DOHH2 (cell line): ENCODE results near the gene PTPRT.

Source experiments
- H3F3A ChIP-seq: fragments of 200-600 bp; sonication (generic), shearing (Covaris generic); 2 replicates; pipeline ENCODE4 v1.6.0; 2016; ENCODE audit warnings: antibody characterized with exemption, mild to moderate bottlenecking; ENCODE audit not compliant: control insufficient read depth, insufficient read depth
- H3K27ac ChIP-seq: fragments of 200-600 bp; sonication (generic); 2 replicates; pipeline ENCODE4 v1.5.1; 2014; ENCODE audit warnings: low read depth, mild to moderate bottlenecking, low read length, moderate library complexity
- H3K27me3 ChIP-seq: fragments of 200-600 bp; sonication (generic); 2 replicates; pipeline ENCODE4 v1.6.1; 2014; ENCODE audit warnings: mild to moderate bottlenecking, low read length, mixed read lengths; ENCODE audit not compliant: control insufficient read depth
- H3K36me3 ChIP-seq: fragments of 200-600 bp; sonication (generic); 2 replicates; pipeline ENCODE4 v1.6.1; 2014; ENCODE audit warnings: mild to moderate bottlenecking, low read length, moderate library complexity, mixed read lengths; ENCODE audit not compliant: control insufficient read depth
- H3K4me1 ChIP-seq: fragments of 200-600 bp; sonication (generic); 2 replicates; pipeline ENCODE4 v1.6.1; 2014; ENCODE audit warnings: mild to moderate bottlenecking, low read length, mixed read lengths; ENCODE audit not compliant: control insufficient read depth
- H3K4me2 ChIP-seq: fragments of 200-600 bp; sonication (generic); 2 replicates; pipeline ENCODE4 v1.6.0; 2014; ENCODE audit warnings: mild to moderate bottlenecking, low read length, moderate library complexity
- H3K4me3 ChIP-seq: fragments of 200-600 bp; sonication (generic); 2 replicates; pipeline ENCODE4 v1.5.1; 2014; ENCODE audit warnings: mild to moderate bottlenecking, low read length, mixed read lengths
- H3K79me2 ChIP-seq: fragments of 200-600 bp; sonication (generic); 2 replicates; pipeline ENCODE4 v1.6.1; 2014; ENCODE audit warnings: mild to moderate bottlenecking, low read length, mixed read lengths; ENCODE audit not compliant: control insufficient read depth
- H3K9me2 ChIP-seq: fragments of 200-600 bp; sonication (generic); replicated peaks from 2 replicates; pipeline ENCODE4 v1.6.1; 2014; ENCODE audit warnings: mild to moderate bottlenecking, low read length, mixed read lengths; ENCODE audit not compliant: control insufficient read depth
- H3K9me3 ChIP-seq: fragments of 200-600 bp; sonication (generic); 2 replicates; pipeline ENCODE4 v1.6.1; 2014; ENCODE audit warnings: antibody characterized with exemption, low read length, mixed read lengths; ENCODE audit not compliant: control insufficient read depth, insufficient read depth
- H4K20me1 ChIP-seq: fragments of 200-600 bp; sonication (generic); 2 replicates; pipeline ENCODE4 v1.6.0; 2014; ENCODE audit warnings: low read depth, mild to moderate bottlenecking, antibody characterized with exemption, low read length, moderate library complexity; ENCODE audit not compliant: control insufficient read depth, insufficient read depth
- EZH2phosphoT487 ChIP-seq: fragments of 200-600 bp; sonication (generic); IDR thresholded peaks from 2 replicates; pipeline ENCODE4 v1.6.1; 2017; ENCODE audit warnings: borderline replicate concordance, mild to moderate bottlenecking, antibody characterized with exemption, low read length, moderate library complexity, mixed read lengths
- TF ChIP-seq, protein P1 (sequence below): fragments of 200-600 bp; sonication (generic); IDR thresholded peaks from one replicate; pipeline ENCODE4 v1.5.1; 2014; ENCODE audit warnings: antibody characterized with exemption, mild to moderate bottlenecking, low read depth, low read length; ENCODE audit not compliant: poor library complexity, severe bottlenecking

The PTPRT gene

DNA sequence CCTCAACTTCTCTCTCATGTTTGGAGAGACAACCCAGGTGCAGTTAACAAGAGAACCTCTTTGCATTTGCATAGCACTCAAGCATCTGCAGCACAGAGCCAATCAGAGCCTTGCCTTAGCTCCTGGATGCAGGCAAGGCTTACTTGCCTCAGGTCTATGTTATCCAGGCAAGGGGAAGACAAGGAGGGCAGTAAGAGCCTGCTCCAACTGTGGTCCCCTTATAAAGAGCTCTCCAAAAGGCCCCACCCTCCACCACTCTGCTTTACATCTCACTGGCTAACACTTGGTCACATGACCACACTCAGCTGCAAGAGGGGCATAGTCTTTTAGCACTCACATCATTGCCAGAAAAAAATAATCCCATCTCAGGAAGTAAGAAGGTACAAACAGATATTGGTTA, 540.0 kb downstream of the PTPRT start:
- no peak overlapping the region for H3K27ac ChIP-seq
- no peaks in the 10 kb centered on the region for H3K27me3 ChIP-seq
- H3K4me1 ChIP-seq, result no peaks in the 10 kb centered on the region
- no peaks in the 10 kb centered on the region for H3F3A ChIP-seq
- H3K4me3 ChIP-seq, result no peak overlapping the region
- H3K79me2 ChIP-seq, result no peaks in the 10 kb centered on the region
- H3K36me3 ChIP-seq, result no peaks in the 10 kb centered on the region
- TF ChIP-seq, protein P1, sequence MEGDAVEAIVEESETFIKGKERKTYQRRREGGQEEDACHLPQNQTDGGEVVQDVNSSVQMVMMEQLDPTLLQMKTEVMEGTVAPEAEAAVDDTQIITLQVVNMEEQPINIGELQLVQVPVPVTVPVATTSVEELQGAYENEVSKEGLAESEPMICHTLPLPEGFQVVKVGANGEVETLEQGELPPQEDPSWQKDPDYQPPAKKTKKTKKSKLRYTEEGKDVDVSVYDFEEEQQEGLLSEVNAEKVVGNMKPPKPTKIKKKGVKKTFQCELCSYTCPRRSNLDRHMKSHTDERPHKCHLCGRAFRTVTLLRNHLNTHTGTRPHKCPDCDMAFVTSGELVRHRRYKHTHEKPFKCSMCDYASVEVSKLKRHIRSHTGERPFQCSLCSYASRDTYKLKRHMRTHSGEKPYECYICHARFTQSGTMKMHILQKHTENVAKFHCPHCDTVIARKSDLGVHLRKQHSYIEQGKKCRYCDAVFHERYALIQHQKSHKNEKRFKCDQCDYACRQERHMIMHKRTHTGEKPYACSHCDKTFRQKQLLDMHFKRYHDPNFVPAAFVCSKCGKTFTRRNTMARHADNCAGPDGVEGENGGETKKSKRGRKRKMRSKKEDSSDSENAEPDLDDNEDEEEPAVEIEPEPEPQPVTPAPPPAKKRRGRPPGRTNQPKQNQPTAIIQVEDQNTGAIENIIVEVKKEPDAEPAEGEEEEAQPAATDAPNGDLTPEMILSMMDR, result no peak
- no peak for TF ChIP-seq EZH2phosphoT487
- H4K20me1 ChIP-seq, result no peaks in the 10 kb centered on the region
- H3K9me2 ChIP-seq, result no peaks in the 10 kb centered on the region
- no peak overlapping the region for H3K4me2 ChIP-seq
- H3K9me3 ChIP-seq, result no peaks in the 10 kb centered on the region

DNA sequence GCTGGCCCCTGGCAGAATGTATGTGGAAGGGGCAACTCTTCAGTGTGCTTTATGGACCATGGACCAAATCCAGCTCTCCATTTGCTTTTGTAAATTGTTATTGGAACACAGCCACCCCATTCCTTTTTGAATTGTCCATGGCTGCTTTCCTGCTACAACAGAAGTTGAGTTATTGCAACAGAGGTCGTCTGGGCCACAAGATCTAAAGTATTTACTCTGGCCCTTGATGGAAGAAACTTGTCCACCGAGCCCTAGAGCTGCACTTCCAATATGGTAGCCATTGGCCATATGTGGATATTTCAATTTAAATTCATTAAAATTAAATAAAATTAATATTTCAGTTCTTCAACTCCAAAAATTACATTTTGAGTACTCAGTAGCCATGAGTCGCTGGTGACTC, 543.5 kb downstream of the PTPRT start:
- Histone ChIP-seq H3K36me3 (no peaks in the 10 kb centered on the region), H3K9me2 (no peaks in the 10 kb centered on the region), H3K4me3 (no peak overlapping the region), H3K9me3 (peaks cover 5% of the 10 kb centered on the region; the same call in 1 of the 2 replicates), H3K4me2 (no peak overlapping the region), H4K20me1 (no peaks in the 10 kb centered on the region), H3K27me3 (no peaks in the 10 kb centered on the region), H3K27ac (no peak overlapping the region), H3K4me1 (no peaks in the 10 kb centered on the region), H3F3A (no peaks in the 10 kb centered on the region), H3K79me2 (no peaks in the 10 kb centered on the region)
- no peak for TF ChIP-seq EZH2phosphoT487
- TF ChIP-seq, protein P1, result no peak

DNA sequence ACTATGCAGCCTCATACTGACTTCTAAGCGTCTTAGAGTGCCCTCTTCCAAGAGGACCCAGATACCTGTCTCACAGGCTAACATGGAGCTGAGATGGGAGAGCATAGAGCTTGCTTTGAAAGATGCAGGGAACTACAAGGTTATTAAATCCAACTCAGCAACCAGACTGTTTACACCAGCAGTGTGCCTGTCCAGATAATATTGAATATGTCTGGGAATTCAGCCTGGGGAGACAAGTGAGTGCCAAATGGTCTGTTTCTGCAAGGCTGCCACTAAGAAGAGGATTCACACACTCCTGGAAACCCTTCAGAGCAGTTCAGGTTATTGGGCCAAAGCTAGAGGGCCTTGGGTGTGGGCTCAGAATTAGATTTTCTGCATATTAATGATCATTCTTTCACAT, 547.8 kb downstream of the PTPRT start:
- Histone ChIP-seq H3K4me2 (no peak overlapping the region), H3K4me1 (no peaks in the 10 kb centered on the region), H3K4me3 (no peak overlapping the region), H3K9me2 (no peaks in the 10 kb centered on the region), H4K20me1 (no peaks in the 10 kb centered on the region), H3K79me2 (no peaks in the 10 kb centered on the region), H3K27me3 (no peaks in the 10 kb centered on the region), H3K27ac (no peak overlapping the region), H3K36me3 (no peaks in the 10 kb centered on the region), H3F3A (no peaks in the 10 kb centered on the region), H3K9me3 (peaks cover 5% of the 10 kb centered on the region; the same call in 1 of the 2 replicates)
- TF ChIP-seq EZH2phosphoT487, result no peak
- TF ChIP-seq, protein P1, result no peak
